Measurements from ENCODE around the gene MUC20. TPM values are rescaled to one million over a fixed set of nuclear protein-coding genes. Genes with fewer than 3 reads are reported as not detected.
"Not testable (repeated sequence)": the region's sequence is repeated elsewhere in the genome, so short reads cannot be mapped to it uniquely, and the experiment has no call there.

The MUC20 gene
- total RNA-seq, 1 donor from 2014 or later: 198 TPM

DNA sequence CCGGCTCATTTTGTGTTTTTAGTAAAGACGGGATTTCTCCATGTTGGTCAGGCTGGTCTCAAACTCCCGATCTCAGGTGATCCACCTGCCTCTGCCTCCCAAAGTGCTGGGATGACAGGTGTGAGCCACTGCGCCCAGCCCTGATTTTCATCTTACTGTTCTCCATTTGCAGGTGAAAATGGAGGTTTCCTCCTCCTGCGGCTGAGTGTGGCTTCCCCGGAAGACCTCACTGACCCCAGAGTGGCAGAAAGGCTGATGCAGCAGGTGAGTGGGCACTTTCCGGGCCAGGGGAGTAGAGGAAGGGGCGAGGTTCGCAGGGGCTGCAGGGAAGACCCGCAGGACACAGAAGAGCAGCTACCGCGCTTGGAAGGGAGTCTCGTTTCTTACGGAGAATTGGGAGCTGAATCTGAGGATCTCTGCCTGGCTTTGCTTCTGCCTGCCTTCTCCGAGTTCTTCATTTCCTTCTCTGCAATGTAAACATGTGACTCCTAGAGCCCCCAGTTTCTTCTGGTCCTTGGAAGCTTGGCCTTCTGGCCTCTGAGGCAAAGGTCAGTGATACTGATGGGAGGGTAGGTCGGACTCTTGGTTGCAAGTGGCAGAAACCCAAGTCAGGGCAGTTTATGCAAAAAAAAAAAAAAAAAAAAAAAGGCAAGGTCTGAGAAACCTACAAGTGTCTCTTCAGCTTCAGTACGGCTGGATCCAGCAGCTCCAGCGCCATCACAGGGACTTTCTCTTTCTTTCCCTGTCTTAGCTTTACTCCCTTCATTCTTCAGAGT is 8.9 kb downstream of the MUC20 start:
- DNase-seq (ENCODE audit: low spot score): no peak

DNA sequence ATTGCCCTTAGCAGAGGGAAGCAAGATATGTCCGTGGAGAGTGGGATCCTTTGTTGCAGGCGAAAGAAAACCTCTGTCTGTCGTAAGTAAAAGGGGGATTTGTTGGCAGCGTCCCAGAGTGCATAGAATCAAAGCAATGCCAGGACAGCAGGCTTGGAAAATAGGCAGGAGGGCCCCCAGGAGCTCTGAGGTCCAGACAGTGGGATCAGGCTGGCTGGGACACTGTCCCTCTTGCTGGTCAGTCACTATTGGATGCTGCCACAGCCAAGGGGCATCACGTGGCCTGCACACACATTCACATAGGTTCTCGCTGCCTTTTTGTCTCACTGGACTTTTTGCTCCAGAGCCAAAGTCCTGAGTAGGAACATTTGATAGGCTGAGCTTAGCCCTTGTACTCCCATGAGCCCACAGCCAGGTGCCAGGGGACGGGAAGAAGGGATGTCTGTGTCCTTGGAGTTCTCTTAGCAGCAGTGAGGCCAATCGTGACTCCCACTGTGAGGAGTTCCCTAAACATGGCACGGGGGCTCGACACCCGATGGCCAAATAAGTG is 10.7 kb downstream of the MUC20 start:
- DNase-seq (ENCODE audit: low spot score): no peak

DNA sequence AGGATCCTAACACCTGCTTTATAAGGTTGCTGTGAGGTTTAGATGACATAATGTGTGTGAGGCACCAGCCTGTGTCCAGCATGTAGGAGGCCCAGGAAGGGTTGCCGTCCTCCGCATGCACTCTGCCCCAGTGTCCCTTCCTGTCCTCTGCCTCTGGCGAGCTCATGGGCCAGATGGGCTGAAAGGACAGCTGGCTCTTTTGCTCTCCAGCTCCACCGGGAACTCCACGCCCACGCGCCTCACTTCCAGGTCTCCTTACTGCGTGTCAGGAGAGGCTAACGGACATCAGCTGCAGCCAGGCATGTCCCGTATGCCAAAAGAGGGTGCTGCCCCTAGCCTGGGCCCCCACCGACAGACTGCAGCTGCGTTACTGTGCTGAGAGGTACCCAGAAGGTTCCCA is 12.2 kb downstream of the MUC20 start:
- DNase-seq (ENCODE audit: low spot score): no peak

DNA sequence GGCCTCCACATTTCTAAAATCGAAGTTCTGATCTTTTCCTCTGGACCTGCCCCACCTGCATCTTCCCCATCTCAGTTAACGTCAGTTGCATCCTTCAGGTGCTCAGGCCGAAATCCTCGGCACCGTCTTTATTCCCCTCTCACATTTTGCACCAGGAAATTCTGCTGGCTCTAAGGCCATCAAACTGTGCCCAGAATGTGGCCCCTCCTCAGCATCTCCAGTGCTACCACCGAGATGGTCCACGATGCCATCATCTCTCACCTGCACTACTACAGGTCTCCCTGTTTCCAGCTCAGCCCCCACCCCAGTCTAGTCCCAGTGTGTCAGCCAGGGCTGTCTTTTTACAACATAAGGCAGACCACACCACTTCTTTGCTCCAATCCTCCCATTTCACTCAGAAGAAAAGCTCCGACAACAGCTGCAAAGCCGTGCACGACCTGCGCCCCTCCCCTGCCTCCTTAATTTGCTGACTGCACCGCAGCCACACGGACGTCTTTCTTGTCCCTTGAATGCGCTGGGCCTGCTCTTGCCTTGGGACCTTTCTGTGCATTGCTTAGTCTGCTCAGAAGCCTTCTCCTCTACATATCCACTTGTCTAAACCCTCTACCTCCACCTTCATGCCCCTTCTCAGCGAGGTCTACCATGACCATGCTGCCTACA is 14.4 kb downstream of the MUC20 start:
- no peak for DNase-seq (ENCODE audit: low spot score)

DNA sequence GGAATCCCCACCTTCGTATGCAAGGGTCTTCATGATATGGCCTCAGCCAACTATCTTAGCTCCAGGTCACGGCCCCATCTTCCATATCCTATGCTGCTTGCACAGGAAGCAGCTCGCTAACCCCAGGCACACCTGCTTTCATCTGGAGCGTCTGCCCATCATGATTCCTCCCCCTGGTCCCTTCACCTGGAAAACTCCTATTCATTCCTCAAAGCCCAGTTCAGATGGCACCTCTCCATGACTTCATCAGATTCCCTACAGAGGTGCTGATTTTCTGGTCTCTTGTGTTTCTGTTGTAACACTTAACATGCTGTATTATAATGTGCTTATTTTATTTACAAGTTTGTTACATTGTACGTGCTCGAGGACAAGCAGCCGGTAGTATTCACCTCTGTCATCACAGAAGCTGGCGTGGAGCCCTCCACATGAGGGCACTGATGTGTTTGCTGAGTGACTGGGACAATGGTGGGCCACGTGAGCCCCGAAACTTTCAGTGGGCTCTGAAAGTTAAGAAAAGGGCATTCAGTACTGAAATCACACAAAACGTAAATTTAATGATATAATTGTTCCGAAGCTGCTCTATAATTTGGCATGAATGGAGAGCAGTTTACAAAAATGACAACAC is 16.2 kb downstream of the MUC20 start:
- DNase-seq (ENCODE audit: low spot score): no peak

DNA sequence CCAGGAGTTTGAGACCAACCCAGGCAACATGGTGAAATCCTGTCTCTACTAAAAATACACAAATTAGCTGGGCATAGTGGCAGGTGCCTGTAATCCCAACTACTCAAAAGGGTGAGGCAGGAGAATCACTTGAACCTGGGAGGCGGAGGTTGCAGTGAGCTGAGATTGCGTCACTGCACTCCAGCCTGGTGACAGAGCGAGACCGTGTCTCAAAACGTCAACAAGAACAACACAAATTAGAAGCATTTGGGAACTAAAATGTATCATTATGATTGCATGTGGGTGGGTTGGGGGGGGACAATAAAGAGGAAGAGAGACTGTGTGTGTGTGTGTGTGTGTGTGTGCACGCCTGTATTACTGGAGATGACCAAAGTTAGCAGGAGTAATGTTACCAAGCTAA is 17.0 kb downstream of the MUC20 start:
- DNase-seq (ENCODE audit: low spot score): not testable (repeated sequence)

DNA sequence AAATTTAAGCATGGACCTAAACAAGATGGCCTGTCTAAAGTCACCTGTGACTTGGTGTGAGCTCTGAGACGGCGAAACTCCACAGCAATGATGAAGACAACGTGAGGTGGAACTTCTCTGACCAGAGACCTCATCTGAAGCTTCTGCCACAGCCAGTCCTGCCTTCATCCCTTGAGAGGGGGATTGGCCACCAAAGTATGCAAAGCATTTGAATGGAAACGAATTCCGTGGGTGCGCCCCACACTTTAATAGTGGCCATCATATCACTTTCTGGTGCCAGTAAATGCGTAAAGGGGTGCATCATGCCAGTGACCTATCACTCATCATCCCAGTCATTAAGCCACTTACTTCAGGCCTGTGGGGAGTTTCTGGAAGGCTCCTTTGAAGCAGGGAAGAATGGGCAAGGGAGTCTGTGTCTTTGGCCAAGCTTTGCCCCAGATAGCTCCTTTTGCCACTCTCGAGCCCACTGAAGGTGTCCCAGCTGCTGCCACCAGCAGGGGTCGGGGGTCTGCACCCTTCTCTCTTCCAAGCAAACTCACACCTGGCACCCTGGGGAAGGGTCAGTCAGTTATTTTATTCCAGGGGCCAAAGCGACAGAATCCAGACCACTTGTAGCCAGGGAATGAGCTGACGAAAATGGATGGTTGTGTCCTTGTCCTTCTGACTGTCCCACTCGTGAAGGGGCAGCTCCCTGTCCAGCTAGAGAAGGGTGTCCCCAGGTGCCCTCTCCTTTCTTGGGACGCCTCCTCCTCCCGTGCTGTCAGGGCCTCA is 17.7 kb downstream of the MUC20 start:
- no peak for DNase-seq (ENCODE audit: low spot score)

DNA sequence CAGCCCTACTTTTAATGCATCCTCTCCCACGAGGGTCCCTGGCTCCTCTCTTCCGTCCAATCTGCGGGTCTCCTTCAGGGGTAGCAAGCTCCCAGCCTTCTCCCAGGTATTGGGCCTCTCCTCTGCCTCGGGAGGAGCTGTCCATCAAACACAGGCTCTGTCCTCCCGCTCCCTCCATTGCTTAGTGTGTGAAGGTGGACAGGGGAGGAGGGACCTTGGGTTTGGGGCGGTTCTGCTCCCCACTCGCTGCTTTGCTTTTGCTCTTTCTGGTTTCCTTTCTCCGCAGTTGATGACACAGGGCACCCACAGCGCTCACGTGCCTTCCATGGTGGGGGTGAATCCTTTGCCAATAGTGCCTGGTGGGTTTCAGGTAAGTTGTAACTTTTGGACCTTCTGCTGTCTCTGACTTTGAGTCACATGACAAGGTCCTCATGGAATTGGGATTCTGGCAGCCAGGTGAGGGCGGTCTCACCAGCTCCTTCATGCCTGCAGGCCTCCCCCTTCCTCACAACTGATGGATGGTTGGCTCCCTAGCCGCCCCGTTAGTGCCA is 18.9 kb downstream of the MUC20 start:
- DNase-seq (ENCODE audit: low spot score): no peak

DNA sequence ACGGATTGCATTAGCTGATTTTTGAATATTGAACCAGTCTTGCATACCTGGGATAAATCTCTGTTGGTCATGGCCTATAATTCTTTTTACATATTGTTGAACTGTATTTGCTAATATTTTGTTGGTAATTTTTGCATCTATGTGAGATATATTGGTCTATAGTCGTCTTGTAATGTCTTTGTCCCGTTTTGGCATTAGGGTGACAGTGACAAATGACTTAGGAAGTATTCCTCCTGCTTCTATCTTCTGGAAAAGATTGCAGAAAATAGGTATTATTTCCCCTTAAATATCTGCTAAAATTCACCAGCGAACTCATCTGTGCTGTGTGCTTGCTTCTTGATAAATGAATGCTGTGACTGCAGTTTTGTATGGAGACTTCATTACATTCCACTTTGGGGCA is 23.7 kb downstream of the MUC20 start:
- DNase-seq (ENCODE audit: low spot score): no peak

DNA sequence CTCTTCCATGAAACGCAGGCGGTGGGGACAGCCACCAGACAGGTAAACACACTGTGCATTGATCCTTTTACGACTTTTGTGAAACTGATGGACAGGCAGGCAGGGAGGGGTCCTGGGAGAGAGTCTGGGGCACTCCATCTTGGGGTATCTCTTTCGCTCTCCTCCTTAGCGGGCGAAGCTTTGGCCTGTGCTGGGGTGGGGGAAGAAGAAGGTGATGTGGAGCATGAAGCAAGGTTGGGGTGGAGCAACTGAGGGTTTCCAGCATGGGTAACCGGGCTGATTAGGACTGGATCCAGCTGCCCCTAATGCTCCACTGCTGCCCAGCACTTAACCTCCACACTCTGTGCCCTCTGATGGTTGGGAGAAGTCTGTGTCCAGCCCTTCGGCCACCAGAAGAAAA is 25.6 kb downstream of the MUC20 start:
- DNase-seq (ENCODE audit: low spot score): no peak

DNA sequence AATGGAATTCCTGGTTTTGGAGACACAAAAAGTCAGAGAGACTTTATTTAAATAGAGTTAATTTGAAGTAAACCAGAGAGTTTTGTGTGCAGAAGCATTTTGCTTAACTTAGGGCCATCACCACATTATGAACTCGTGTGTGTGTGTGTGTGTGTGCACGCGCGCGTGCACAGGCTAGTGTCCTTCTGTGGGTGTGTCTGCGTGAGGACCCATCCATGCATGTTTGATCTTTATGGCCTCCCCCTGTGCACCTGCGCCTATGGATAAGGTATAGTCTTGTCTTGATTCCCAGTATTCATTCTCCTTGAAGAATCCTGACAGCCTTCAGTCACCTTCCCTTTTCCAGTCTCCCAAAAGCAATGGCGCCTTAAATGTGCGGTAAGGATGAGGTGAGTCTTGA is 26.0 kb downstream of the MUC20 start:
- no peak for DNase-seq (ENCODE audit: low spot score)

DNA sequence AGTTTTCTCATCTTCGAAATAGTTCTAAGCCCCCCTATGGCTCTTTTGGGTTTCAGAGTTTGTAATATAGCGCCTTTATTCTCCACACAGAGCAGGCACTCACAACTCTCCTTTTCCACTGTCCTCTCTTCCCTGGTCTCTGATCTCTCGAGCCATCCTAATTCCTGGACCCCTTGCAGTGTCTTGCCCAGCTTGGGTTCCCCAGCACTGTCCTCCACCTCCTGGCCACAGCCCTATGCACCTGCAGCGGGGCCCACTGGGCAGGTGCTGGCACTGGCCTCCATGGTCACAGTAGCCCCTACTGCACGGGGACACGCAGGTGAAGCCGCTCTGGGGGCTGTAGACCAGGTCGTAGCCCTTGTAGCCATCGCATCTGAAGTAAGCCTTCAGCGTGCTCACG is 27.9 kb downstream of the MUC20 start:
- DNase-seq (ENCODE audit: low spot score): no peak

DNA sequence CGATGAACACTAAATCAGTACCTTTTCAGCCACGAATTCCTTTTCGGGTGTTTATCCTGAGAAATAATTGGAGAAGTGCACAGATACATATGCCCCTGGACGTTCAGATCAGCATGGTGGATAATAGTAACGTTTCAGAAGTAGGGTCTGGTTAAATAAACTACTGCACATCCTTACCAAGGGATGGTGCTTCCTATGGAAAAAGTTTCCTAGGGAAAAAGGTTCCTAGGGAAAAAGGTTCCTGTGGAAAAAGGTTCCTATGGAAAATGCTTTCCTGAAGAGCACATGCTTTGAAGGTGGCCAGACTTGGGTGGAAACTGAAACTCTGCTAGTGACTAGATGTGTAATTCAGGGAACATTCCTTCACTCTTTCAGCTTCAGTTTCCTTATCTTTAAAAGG is 28.3 kb downstream of the MUC20 start:
- DNase-seq (ENCODE audit: low spot score): not testable (repeated sequence)

DNA sequence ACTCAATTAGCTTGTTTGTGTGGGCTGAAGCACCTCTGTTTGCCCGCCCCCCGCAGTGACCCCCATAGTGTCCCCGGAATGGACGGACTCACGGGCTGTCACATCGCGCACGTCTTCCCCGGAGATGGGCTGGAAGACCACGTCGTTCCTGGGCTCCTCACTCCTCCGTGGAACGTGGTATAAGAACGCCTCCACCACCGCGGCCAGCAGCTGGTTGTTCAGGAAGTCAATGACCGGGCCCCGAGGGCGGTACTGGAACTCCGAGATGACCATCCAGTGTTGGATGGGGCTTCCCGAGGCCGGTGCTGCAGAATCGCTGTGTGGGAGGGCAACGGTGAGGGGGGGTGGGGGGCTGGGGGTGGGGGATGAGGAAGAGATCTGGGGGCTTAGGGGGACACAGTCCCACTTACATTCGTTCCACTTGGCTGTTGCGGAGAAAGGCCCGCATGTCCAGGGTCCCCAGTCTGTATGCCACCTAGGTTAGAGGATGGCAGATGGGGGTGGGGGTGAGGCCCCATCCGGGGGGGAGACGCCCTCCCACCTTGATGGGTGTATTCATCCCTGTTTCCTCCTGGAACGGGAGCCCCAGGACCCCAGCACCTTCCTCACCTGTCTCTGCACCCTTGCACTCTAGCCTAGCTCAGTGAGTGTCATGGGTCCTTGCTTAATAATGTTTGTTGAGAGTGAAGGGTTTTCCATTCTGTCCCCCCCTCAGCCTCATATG is 30.2 kb downstream of the MUC20 start:
- DNase-seq (ENCODE audit: low spot score): no peak

DNA sequence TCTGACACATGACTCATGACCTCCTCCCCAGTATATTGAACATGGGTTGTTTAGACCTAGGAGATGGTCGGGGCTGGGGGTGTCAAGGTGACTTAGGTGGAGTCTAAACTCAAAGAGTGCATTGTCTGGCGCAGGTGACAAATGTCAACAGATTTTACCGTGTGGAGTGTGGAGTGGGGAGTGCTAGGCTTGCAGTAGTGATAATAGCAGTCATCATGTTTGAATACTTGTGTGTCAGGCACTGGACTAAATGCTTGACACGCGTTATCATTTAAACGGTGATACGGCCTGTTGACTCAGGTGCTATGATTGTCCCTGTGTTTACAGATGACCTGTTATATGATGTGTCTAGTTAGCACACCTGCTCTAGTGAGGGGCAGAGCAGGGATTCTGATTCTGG is 30.8 kb downstream of the MUC20 start:
- DNase-seq (ENCODE audit: low spot score): no peak

DNA sequence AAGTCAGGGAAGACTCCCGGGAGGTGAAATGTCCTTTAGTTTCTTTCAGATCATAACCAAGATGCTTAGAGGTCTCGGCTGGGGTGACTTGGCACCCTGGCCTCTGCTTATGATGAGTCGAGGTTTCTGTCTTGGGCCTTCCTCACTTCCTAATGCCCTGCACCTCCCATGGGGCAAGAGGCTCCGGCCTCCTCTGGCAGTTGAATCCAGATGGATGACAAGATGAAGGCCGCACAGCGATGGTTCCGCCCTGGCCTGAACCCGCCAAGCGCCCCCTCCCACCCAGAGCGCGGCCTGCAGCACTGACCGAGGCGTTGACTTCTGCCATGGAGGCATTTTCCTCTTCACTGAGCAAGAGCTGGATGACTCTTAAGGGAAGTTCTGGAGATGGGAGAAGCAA is 31.3 kb downstream of the MUC20 start:
- DNase-seq (ENCODE audit: low spot score): no peak

DNA sequence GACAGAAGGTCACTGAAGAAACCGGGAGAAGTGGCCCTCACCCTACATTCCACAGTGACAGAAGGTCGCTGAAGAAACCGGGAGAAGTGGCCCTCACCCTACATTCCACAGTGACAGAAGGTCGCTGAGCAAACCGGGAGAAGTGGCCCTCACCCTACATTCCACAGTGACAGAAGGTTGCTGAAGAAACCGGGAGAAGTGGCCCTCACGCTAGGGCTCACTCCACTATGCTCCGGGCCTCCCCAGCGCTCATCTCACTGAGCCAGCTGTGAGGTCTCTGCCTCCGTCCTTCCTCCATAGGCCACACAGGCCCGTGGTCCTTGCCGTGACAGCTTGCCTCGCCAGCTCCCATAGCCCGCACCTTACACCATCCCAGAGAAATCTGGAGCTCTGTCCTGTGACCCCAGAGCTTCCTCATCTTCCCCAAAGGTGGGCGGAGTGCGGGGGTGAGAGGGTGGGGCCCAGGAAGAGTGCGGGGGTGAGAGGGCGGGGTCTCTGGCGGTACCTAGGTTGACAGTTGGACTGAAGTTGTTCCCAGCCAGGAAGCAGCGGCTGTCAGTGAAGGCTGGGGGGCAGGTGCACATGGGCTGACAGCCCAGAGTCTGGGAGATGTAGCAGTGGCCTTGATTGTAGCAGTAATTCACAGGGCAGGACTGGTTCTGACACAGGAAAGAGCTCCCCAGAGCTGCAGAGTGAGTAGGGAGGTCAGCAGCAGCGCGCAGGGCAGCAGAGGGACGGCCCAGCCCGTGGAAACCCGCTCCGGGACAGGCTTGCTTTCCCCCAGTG is 32.0 kb downstream of the MUC20 start:
- DNase-seq (ENCODE audit: low spot score): no peak

DNA sequence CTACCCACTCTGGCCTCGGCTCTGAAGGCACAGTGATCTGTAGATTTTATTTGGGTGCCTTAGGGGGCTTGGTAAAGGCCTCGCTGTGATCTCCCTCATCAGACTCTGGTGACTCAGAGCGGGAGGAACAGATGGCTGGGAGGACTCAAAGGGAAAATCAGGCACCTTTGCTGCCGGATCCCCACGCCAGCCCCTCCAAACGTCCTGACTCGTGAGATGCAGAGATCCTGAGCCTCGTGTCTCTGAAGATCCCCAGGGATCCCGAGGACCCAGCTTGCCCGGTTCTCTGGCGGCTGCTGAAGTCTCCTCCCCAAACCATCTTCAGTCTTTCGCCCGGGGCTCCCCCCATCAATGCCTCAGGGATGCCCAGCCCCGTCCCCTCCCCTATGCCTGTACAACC is 32.8 kb downstream of the MUC20 start:
- DNase-seq (ENCODE audit: low spot score): no peak

DNA sequence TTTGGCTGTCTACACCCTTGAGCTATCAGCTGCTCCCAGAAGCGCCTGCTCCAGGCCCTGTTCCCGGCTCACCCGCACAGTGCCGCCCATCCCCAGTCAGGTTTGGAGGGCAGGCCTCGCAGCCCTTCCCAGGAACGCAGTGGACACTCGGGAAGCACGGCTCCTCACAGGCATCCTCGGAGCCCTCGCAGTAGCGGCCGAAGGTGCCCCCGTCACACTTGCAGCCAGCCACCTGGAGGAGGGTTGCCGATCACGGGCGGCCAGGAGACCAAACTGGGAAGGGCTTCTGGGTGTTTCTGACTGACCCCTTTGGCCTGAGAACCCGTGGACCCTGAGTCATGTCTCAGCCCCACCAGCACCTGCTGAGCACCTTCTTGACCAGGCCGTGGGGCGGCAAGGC is 33.4 kb downstream of the MUC20 start:
- no peak for DNase-seq (ENCODE audit: low spot score)

DNA sequence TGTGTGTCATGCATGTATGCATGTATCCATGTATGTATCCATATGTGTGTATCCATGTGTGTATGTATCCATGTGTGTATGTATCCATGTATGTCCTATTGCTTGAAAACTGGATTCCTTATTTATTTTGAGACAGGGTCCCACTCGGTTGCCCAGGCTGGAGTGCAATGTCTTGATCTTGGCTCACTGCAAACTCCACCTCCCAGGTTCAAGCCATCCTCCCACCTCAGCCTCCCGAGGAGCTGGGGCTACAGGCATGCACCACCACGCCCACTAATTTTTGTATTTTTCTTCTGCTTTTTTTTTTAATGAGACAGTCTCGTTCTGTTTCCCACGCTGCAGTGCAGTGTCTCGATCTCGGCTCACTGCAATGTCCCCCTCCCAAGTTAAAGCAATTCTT is 34.1 kb downstream of the MUC20 start:
- DNase-seq (ENCODE audit: low spot score): no peak
